Measurements from ENCODE around the gene TNFSF10.

DNA sequence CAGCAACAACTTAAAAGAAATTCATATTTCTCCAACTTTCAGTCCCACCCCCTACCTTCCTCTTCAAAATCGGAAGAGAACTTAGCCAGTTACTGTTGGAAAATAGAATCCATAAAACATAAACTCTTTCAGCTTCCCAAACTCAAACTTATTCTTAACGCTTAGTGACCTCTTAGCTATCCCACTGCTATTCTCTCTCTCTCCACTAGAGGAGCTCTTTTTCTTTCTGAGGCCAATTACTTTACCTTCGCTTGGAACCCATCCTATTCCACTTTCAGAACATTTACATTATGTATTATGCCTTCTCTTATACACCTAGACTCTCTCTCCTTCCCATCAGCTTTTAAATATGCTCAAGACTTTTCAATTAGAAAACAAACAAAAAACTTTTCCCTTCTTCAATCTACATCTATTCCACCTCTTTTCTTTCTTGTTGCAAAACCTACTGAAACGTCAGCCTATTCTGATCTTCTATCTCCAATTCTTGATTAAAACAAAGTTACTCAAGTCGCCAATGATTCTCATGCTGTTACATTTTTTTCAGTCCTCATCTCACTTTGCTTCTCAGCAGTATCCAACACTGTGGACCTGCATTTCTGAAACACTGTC lies 61.6 kb downstream of the TNFSF10 start:
- TF ChIP-seq, protein P1, sequence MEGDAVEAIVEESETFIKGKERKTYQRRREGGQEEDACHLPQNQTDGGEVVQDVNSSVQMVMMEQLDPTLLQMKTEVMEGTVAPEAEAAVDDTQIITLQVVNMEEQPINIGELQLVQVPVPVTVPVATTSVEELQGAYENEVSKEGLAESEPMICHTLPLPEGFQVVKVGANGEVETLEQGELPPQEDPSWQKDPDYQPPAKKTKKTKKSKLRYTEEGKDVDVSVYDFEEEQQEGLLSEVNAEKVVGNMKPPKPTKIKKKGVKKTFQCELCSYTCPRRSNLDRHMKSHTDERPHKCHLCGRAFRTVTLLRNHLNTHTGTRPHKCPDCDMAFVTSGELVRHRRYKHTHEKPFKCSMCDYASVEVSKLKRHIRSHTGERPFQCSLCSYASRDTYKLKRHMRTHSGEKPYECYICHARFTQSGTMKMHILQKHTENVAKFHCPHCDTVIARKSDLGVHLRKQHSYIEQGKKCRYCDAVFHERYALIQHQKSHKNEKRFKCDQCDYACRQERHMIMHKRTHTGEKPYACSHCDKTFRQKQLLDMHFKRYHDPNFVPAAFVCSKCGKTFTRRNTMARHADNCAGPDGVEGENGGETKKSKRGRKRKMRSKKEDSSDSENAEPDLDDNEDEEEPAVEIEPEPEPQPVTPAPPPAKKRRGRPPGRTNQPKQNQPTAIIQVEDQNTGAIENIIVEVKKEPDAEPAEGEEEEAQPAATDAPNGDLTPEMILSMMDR (conservative IDR thresholded peaks at IDR 0.05; ENCODE audit: low read depth, low read length): peak; percentile 60
- TF ChIP-seq POLR2A (IDR thresholded peaks at IDR 0.05; ENCODE audit: low read depth, low read length) (no peak), CHD1 (IDR thresholded peaks at IDR 0.05; ENCODE audit: low read depth, low read length) (no peak), SMC3 (IDR thresholded peaks at IDR 0.05; ENCODE audit: low read depth, low read length) (no peak), BHLHE40 (IDR thresholded peaks at IDR 0.05; ENCODE audit: low read depth, low read length) (no peak), RFX5 (IDR thresholded peaks at IDR 0.05; ENCODE audit: low read depth, low read length) (no peak), CEBPB (IDR thresholded peaks at IDR 0.05; ENCODE audit: low read depth, low read length) (no peak), MXI1 (IDR thresholded peaks at IDR 0.05; ENCODE audit: borderline replicate concordance, low read depth, low read length) (no peak), RCOR1 (IDR thresholded peaks at IDR 0.05; ENCODE audit: insufficient replicate concordance, low read length) (no peak)
- TF ChIP-seq, protein P2, sequence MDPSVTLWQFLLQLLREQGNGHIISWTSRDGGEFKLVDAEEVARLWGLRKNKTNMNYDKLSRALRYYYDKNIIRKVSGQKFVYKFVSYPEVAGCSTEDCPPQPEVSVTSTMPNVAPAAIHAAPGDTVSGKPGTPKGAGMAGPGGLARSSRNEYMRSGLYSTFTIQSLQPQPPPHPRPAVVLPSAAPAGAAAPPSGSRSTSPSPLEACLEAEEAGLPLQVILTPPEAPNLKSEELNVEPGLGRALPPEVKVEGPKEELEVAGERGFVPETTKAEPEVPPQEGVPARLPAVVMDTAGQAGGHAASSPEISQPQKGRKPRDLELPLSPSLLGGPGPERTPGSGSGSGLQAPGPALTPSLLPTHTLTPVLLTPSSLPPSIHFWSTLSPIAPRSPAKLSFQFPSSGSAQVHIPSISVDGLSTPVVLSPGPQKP (IDR thresholded peaks at IDR 0.05; ENCODE audit: borderline replicate concordance, low read depth, low read length): no peak
